ENCODE results near the gene DEUP1. TPM values are rescaled to one million over a fixed set of nuclear protein-coding genes. Genes with fewer than 3 reads are reported as not detected.

The DEUP1 gene
- total RNA-seq, 1 experiment from 2014 or later, result 0.44 TPM

- no peak for TF ChIP-seq GTF2I (CRISPR knock-in tag; conservative IDR thresholded peaks at IDR 0.05)
Observed at GRCh38 chr11:93394488-93394887, 63.9 kb downstream of the DEUP1 start (continued).

- POLR2A ChIA-PET, result no interaction called here
- CTCF ChIA-PET, result no interaction called here
- H3K27me3 Mint-ChIP-seq (ENCODE audit: low read depth), result no peaks in the 10 kb centered on the region; the same call in 1 of the 2 replicates
- TF ChIP-seq ATF2 (CRISPR knock-in tag; IDR thresholded peaks at IDR 0.05; ENCODE audit: borderline replicate concordance, low read depth), result no peak
- no peak for TF ChIP-seq SMAD4 (CRISPR knock-in tag; IDR thresholded peaks at IDR 0.05)
- no peak for TF ChIP-seq HMGA2 (CRISPR knock-in tag; IDR thresholded peaks at IDR 0.05)
- no peak for TF ChIP-seq KAT7 (CRISPR knock-in tag; IDR thresholded peaks at IDR 0.05; ENCODE audit: borderline replicate concordance)
- TF ChIP-seq E2F5 (CRISPR knock-in tag; IDR thresholded peaks at IDR 0.05), result no peak
- TF ChIP-seq MAX (CRISPR knock-in tag; IDR thresholded peaks at IDR 0.05), result no peak
- no peak for TF ChIP-seq ZBTB21 (CRISPR knock-in tag; IDR thresholded peaks at IDR 0.05; ENCODE audit: borderline replicate concordance)
- no peak for TF ChIP-seq CBFB (CRISPR knock-in tag; IDR thresholded peaks at IDR 0.05; ENCODE audit: low read depth)
- TF ChIP-seq ATF1 (CRISPR knock-in tag; IDR thresholded peaks at IDR 0.05), result no peak
- no peak for TF ChIP-seq USF2 (CRISPR knock-in tag; IDR thresholded peaks at IDR 0.05)
- TF ChIP-seq JAZF1 (CRISPR knock-in tag; IDR thresholded peaks at IDR 0.05), result no peak
- no peak for TF ChIP-seq USF1 (CRISPR knock-in tag; IDR thresholded peaks at IDR 0.05)
- no peak for TF ChIP-seq PREB (CRISPR knock-in tag; IDR thresholded peaks at IDR 0.05; ENCODE audit: borderline replicate concordance)
- TF ChIP-seq NR3C1 (CRISPR knock-in tag; conservative IDR thresholded peaks at IDR 0.05; ENCODE audit: low read depth), result no peak
- peaks cover 42% of the 10 kb centered on the region for H3K4me1 Mint-ChIP-seq
- H3K9me3 Mint-ChIP-seq, result no peaks in the 10 kb centered on the region
- H3K4me3 Mint-ChIP-seq, result no peak overlapping the region
- no peak for ATAC-seq
- H3K36me3 Mint-ChIP-seq, result no peaks in the 10 kb centered on the region
- no peak overlapping the region; the same call in 1 of the 2 replicates for H3K27ac Mint-ChIP-seq
- no peak for DNase-seq (ENCODE audit: low spot score)
Observed at GRCh38 chr11:93396316-93396715, 65.8 kb downstream of the DEUP1 start.

GRCh38 chr11:93403930-93404329, 73.4 kb downstream of the DEUP1 start:
- no peaks in the 10 kb centered on the region for H3K9me3 Mint-ChIP-seq
- ATAC-seq, result no peak; the same call in 1 of the 2 replicates
- no peaks in the 10 kb centered on the region for H3K27me3 Mint-ChIP-seq (ENCODE audit: low read depth)
- no peaks in the 10 kb centered on the region for H3K4me1 Mint-ChIP-seq
- ChIA-PET POLR2A (no interaction called here), CTCF (no interaction called here)
- DNase-seq (ENCODE audit: low spot score), result no peak
- H3K27ac Mint-ChIP-seq, result no peak overlapping the region
- H3K4me3 Mint-ChIP-seq, result no peak overlapping the region
- no peaks in the 10 kb centered on the region for H3K36me3 Mint-ChIP-seq
- TF ChIP-seq AR (CRISPR knock-in tag; IDR thresholded peaks at IDR 0.05), result no peak
- TF ChIP-seq E2F1 (CRISPR knock-in tag; IDR thresholded peaks at IDR 0.05), result no peak
- no peak for TF ChIP-seq ZNF425 (CRISPR knock-in tag; conservative IDR thresholded peaks at IDR 0.05)
- TF ChIP-seq ERG (CRISPR knock-in tag; IDR thresholded peaks at IDR 0.05), result no peak
- TF ChIP-seq NFE2L1 (CRISPR knock-in tag; IDR thresholded peaks at IDR 0.05), result no peak
- no peak for TF ChIP-seq TEAD4 (CRISPR knock-in tag; IDR thresholded peaks at IDR 0.05)
